HG03066 (cell line): ENCODE data around the gene CCDC68.
"Not testable (repeated sequence)": the region's sequence is repeated elsewhere in the genome, so short reads cannot be mapped to it uniquely, and the experiment has no call there.

Experiments
- ATAC-seq: cut with Tn5 transposase; IDR thresholded peaks from one replicate; pipeline ENCODE4 v1.9.1; 2021; ENCODE audit warnings: low read depth; ENCODE audit not compliant: unreplicated experiment

CCDC68 gene

GRCh38 chr18:54880395-54881105, 78.7 kb downstream of the CCDC68 start:
- no peak for ATAC-seq

DNA sequence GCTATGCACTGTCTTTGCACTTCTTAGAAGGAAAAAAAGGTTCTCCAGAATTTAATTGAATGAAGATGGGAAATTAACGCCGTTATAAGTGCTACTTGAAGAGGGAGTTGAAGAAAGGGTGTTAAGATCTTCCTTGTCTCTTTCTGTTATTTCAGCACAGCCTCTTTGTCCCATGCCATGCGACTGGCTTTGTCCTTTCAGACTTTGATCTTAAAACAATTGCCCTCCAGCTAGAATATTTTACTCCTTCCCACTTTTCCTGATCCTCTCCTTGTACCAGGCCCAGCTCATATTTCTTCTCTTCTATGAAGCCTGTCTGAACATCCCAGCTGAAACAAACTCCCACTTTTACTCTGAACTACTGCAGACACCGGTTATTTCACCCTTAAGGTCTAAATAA, 79.6 kb downstream of the CCDC68 start:
- ATAC-seq: no peak

DNA sequence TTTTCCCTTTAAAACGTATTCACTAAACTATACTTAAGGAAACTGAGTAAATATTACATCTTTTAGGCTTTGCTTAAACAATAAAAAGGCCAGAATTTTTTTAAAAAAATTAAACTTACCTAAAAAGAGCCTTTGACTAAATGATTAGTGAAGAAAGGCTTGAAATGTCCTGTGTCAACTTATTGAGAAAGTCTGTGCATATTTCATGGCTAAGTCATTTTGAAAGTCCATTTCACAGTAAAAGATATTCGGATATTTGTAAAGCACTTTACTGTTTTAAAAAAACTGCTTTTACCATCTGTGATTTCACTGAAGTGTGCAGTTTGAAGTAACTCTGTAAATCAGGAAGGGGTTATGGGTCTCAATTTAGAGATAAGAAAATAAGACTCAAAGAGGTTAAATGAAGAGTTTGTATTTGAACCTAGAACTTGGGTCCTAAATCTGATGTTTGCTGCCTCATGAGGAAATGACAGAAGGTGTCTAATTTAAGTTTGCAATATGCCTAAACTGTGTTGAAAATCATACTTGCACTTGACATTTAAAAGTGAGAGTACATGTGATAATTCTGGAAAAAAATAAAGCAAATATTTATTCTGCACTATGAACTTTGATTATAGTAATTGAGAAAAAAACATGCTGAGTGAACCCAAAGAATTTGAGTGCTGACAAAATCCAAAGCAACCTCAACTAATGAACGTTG, 80.5 kb downstream of the CCDC68 start:
- ATAC-seq: no peak

DNA sequence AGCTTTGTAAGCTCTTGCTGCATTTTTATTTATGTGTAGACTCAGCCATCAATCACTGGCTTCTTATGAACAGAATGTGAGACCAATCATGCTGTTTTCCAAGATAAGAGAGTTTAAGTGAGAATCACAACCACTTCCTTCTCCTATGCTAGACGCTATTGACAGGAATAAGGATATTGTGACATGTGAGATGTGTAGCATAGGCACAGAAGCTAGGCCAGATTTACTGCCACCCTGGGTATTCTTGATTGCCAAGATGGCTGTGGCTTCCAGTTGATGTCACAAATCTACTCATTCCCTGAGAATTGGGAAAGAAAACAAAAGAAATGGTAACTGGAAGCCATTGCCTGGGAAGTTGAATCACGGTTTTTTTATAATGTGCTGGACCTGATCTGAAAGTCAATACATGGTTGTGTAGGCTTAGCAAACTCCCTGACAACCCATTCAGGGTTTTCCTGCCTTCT, 81.1 kb downstream of the CCDC68 start:
- ATAC-seq: no peak

GRCh38 chr18:54877076-54877475, 82.2 kb downstream of the CCDC68 start:
- no peak for ATAC-seq

DNA sequence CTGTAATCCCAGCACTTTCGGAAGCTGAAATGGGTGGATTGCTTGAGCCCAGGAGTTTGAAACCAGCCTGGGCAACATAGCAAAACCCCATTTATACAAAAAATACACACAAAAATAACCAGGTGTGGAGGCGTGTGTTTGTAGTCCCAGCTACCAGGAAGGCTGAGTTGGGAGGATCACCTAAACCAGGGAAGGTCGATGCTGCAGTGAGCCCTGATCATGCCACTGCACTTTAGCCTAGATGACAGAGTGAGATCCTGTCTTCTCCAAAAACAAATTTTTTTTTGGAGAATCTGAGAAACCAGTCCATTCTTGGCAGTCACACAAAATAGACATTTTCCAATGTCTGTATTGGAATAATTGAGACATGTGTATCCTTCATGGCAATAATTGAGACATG, 84.2 kb downstream of the CCDC68 start:
- ATAC-seq: no peak

DNA sequence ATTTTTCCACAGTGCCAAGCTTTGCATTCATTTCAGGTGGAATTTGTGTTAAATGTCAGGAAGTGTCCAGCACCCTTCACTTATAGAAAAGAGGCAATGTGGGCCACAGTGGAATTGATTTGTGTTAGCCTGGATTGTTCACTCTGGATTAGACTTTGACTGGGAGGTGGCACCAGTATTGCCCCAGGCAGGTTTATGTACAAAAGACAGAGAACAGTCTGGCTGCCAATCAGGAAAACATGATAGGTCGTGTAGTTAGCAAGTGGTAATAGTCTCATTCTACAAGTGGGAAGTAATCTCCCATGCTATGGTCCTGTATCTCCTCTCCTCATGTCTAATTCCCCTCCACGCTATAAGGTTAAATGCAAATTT, 85.4 kb downstream of the CCDC68 start:
- ATAC-seq: no peak

- no peak for ATAC-seq
These were observed 86.6 kb downstream of the CCDC68 start for GRCh38 chr18:54872681-54873080.

DNA sequence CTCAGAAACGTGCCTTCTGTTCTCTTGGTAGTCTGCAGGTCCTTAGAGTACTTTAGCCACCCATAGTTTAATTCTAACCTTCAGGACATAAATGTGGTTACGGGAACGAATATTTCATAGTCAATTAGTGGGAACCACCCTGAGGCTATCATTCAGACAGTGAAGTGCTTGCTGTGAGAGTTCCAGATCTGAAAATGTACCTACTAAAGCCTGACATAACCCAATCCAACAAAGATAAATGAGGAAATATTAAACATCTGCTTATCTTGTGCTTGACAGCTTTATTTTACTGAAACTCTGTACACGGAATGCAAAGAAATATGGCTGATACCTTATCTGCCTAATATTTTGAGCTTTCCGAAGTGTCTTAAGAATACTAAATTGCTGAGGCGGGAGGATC, 88.0 kb downstream of the CCDC68 start:
- no peak for ATAC-seq

DNA sequence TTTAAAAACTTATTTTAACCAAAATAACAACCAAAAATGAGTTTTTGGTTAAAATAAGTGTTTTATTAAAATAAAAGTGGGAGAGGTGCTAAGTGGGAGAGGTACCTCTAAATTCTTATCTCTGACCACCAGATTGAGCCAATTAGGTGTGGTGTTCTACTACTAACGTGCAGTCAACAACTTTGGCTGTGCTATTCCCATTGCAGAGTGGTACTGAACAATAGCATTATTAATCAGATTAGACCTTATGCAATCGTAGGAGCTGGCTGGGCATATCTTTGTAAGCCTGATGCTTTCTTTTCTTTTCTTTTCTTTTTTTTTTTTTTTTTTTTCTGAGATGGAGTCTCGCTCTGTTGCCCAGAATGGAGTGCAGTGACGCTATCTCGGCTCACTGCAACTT, 92.1 kb downstream of the CCDC68 start:
- ATAC-seq: no peak

- ATAC-seq: no peak
These were observed 98.3 kb downstream of the CCDC68 start for GRCh38 chr18:54860941-54861340.

GRCh38 chr18:54859667-54860421, 99.4 kb downstream of the CCDC68 start:
- ATAC-seq: no peak

DNA sequence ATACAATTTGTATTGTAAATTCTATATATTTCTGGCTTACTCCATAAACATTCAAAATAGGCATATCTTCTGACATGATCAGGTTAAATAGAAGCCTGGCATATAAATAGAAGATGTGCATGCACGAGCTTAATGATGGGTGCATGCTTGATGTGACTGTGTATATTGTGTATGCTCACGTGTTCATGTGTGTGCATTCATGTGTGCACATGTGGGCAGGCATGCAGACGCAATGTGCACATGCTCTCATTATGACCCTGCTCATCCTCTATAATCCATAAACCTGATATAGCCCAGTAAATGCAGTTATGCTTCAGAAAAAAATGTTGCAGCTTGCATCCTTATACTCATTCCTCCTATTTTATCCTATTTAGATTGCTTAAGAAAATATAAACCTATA, 101.8 kb downstream of the CCDC68 start:
- no peak for ATAC-seq

GRCh38 chr18:54856105-54856646, 103.1 kb downstream of the CCDC68 start:
- ATAC-seq: no peak

DNA sequence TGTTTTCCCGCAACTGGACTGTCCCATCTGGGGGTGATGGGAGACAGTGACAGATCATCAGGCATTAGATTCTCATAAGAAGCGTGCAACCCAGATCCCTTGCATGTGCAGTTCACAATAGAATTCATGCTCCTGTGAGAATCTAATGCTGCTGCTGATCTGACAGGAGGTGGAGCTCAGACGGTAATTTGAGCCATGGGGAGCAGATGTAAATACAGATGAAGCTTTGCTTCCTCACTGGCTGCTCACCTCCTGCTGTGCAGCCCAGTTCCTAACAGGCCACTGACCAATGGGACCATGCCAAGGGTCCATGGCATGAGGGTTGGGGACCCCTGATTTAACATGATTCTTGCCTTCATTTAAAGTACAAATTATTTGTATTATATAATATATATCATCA, 104.2 kb downstream of the CCDC68 start:
- not testable (repeated sequence) for ATAC-seq

DNA sequence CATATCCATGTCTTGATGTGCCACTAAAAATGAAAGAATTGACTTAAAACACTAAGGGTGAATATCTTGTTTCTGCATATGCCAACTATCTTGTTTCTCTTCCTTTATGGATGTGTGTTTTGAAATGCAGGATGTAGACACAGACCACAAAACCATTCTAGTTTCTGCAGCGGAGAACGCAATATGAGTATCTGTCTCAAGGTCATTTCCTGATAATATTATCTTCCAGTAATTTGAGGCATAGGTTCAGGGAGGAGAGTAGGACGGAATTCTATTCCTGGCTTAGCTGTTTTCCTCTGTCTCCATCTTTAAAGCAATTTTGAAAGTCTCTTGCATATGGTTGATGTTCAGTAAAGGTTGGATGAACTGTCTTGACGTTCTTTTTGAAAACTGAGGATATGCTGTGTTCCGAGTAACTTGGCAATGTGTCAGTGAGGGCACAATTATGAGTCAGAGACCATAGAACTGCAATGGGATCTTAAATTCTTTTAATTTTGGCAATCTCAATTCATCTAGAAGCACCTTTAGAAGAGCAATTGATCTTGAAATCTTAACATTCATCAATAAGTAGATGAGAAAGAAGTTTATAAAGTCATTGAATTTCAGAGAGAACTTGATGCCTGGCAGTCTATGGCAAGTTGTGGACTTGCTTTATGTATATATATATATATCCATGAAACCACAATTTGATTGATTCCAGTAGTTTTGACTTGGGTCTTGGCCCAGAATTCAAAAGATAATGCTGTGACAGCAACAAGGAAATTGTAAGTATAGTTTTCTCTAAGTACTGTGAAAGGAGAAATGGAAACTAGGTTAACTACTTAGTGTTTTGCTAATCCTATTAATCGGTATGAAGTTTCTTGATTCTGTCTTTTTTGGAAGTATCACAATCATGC, 106.2 kb downstream of the CCDC68 start:
- no peak for ATAC-seq
